Measurements from ENCODE around the gene CLDN18.

DNA sequence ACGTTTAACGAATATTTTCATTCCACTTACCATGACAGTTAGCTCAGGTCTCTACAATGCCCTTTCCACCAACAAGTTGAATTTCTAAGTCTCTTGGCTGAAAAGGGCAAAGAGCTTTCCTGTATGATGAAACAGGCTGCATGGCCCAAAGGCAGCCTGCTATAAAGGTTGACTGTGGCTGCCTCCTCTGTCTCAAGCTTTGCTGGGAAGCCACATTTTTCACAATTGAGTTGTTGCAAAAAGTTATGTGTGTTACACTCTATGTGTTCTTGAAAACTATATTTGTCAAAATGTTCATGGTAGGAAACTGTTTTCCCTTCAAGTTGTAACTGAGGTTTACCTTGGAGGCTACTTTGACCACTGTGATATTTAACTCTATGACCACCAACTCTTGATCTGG, 56.0 kb downstream of the CLDN18 start:
- TF ChIP-seq, protein P1, sequence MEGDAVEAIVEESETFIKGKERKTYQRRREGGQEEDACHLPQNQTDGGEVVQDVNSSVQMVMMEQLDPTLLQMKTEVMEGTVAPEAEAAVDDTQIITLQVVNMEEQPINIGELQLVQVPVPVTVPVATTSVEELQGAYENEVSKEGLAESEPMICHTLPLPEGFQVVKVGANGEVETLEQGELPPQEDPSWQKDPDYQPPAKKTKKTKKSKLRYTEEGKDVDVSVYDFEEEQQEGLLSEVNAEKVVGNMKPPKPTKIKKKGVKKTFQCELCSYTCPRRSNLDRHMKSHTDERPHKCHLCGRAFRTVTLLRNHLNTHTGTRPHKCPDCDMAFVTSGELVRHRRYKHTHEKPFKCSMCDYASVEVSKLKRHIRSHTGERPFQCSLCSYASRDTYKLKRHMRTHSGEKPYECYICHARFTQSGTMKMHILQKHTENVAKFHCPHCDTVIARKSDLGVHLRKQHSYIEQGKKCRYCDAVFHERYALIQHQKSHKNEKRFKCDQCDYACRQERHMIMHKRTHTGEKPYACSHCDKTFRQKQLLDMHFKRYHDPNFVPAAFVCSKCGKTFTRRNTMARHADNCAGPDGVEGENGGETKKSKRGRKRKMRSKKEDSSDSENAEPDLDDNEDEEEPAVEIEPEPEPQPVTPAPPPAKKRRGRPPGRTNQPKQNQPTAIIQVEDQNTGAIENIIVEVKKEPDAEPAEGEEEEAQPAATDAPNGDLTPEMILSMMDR (IDR thresholded peaks at IDR 0.05), result no peak
- no peak for TF ChIP-seq POLR2A (IDR thresholded peaks at IDR 0.05)
